HG02610 (cell line): Measurements from ENCODE around the gene MLKL.

Experiments
- ATAC-seq: cut with Tn5 transposase; IDR thresholded peaks from one replicate; pipeline ENCODE4 v1.9.1; 2021; ENCODE audit warnings: mild to moderate bottlenecking, moderate library complexity; ENCODE audit not compliant: unreplicated experiment

MLKL gene

GRCh38 chr16:74700438-74701225 is at the start of gene MLKL:
TSS of gene MLKL (minus strand) at chr16:74700862. CDS start at chr16:74695757, 5,105 bp downstream.
- ATAC-seq: peak; percentile 39

DNA sequence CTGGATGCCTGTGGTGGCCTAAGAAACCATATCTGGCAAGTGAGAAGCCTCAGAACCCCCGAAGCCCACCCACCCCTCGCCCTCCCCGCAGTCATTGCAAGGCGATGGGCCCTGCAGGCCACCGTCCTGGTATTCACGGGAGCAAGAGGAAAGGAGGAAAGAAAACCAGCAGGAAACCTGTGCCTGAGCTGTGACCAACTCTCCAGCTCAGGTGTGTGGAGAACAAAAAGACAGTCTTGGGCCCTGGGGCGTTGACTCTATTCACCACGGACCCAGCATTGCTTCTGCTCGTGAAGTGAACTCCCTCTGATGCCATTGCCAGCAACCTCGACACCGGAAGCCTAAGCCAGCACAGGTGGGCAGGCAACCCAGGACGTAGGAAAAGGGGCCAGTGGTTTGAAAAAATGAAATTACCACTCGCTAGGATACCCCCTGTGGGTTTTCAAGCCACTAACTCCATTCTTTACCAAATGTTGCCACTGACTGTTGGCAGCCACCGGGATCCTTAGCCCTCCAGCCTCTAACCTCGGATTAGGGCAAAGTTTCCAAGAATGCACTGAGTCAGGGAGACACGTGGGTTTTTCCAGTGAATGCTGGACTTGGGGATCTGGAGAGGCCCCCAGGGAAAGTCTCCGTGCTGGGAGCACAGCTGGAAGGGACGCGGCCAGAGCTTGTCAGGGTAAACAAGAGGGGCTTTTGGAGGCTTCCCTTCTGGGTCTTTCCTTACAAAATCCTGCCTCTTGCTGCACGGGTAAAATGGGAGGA is 48.8 kb upstream of the MLKL start:
- no peak for ATAC-seq

DNA sequence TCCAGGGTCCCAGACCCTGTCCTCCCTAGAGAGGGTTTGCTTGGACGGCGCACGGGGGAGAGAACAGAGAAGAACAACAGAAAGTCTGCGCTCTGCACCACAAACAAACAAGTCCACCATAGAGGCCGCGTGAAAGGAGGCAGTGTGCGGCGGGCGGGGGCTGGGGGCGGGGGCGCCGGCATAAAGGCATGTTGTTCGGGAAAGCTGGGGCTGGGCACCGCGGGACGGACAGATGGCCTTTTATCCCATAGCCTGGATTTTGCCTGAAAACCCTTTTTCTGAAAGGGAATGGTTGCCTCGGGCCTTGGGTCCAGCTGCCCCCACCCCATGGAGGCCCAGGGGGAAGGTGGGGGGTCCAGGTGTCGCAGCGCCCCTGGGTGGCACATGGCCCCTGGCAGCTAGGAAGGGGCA is 48.0 kb upstream of the MLKL start:
- no peak for ATAC-seq

- ATAC-seq: no peak
Measured at GRCh38 chr16:74747716-74748615, 47.3 kb upstream of the MLKL start.

DNA sequence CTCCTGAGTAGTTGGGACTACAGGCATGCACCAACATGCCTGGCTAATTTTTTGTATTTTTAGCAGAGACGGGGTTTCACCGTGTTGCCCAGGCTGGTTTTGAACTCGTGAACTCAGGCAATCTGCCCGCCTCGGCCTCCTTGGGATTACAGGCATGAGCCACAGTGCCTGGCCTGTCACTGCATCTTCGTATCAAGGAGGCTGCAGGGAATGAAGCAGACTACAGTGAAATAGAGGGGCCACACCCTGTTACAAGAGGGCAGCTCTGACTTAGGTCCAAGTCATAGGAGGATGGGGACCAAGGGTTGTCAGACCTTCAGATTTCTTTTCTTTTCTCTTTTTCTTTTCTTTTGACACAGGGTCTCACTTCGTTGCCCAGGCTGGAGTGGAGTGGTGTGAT is 45.3 kb upstream of the MLKL start:
- no peak for ATAC-seq

GRCh38 chr16:74745109-74745615 is 44.5 kb upstream of the MLKL start:
- no peak for ATAC-seq

DNA sequence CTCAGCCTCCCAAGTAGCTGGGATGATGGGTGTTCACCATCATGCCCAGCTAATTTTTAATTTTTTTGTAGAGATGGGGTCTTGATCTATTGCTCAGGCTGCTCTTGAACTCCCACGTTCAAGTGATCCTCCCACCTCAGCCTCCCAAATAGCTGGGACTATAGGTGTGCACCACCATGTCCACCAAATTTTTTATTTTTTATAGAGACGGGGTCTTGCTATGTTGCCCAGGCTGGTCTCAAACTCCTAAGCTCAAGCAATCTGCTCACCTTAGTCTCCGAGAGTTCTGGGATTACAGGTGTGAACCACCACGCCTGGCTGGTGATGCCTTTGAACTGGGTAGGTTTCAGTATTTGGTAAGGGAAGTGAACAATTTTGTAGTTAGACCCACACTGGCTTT is 43.9 kb upstream of the MLKL start:
- ATAC-seq: no peak

DNA sequence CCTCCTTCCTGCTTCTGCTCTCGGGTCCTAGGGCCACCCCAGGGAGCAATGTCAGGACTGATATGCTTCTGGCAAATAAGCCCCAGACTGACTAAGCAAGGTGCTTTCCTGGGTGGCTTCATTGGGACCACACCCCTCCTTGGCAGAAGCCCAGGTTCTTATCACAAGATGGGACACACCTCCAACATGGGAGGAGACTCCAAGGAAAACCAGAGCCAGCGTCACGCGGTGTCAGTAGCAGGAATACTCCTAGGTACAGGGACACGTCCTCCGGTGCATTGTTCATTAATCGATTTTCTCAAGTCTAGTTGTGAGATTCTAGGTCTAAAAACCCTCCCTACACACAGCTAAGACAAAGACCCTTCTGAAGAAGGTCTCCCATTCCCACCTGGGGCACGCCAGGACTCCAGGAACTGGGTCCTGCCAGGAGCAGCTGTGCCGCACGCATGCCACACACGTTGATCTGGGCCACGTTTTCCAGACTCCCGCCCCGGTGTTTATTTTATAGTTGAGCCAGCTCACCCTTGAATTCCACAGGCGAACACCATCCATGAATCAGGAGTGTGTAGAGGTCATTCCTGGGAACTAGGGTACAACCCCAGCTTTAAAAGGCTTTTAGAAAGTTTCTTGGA is 43.1 kb upstream of the MLKL start:
- ATAC-seq: no peak

GRCh38 chr16:74743045-74743667 is 42.5 kb upstream of the MLKL start:
- ATAC-seq: no peak

- no peak for ATAC-seq
Measured at GRCh38 chr16:74742051-74742481, 41.4 kb upstream of the MLKL start.

GRCh38 chr16:74740795-74741304 is 40.2 kb upstream of the MLKL start:
- ATAC-seq: no peak

- no peak for ATAC-seq
Measured at GRCh38 chr16:74739275-74739674, 38.6 kb upstream of the MLKL start.

- no peak for ATAC-seq
Measured at GRCh38 chr16:74738816-74739215, 38.2 kb upstream of the MLKL start.

DNA sequence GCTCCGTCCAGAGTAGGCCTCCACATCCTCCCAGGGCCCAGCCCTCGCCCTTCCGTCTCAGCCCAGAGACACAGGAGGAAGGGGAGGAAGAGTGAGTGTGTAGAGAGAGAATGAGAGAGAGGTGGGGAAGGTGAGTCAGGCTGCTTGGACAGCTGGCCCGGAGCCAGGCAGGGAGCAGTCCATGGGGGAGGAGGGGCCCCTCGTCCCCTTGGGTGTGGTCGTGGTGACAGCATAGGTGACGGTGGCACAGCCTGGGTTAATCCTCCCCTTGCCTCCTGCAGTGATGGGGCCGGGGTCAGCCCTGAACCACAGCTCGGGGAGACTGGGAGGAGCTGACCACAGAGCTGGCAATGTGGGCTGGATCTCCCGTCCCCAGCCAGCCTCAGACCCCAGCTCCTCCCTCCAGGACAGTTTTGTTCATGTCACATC is 37.5 kb upstream of the MLKL start:
- no peak for ATAC-seq

DNA sequence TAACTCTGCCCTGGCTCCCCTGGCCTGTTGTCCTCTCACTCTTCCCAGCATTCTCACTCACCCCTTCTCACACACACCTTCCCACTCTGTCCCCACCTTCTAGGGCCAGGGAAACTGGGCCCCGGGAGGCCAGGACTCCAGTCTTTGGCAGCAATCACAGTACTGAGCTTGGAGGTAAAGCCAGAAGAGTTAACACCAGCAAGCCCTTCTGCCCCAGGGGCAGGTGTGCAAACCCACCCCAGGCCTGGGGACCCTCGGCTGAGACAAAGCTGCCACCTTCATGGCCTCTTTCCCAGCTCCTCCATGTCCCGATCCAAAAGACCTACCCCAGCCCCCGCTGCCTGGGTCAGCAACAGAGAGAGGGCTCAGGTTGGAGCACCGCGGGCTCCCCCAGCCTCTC is 36.9 kb upstream of the MLKL start:
- no peak for ATAC-seq

DNA sequence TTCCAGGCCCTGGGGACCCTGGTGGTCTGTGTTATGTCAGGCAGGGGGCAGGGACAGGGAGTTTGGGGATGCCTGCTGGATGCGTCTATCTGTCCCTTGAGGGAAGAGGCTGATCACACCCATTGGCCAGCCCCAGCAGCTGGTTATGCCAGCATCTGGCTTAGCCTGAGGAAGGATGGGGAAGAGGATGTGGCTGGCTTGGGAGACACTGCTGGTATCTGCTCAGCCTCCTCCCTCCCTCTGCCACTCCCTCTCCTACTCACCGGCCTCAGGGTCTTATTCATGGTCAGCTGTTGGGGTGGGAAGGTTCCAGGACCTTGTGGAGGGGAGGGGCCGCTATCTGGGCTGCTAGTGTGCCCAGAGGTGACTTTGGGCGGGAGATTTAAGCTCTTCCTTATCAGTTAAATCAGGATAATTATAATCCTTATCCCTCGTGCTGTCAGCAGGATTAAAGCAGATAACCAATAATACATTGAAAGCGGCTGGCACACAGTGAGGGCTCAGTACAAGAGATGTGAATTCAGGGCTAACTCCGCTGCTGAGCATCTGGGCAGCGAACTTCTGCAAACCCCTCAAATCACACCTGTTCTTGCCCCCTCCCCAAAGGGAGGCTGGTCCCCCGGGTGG is 36.0 kb upstream of the MLKL start:
- ATAC-seq: no peak

GRCh38 chr16:74735554-74735953 is 34.9 kb upstream of the MLKL start:
- ATAC-seq: no peak

DNA sequence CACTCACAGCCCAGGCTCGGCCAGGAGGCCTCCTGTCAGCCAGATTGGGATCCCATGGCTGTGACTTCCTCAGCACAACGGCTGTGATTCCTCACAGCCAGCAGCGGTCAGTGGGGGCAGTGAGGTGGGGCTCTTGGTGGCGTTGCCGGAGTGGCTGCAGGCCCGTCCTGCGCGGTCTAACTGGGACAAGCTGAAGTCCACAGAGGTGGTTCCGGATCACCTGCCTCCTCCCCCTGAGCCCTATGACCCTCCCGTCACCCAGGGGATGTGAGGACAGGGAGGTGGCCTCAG is 34.4 kb upstream of the MLKL start:
- ATAC-seq: no peak

DNA sequence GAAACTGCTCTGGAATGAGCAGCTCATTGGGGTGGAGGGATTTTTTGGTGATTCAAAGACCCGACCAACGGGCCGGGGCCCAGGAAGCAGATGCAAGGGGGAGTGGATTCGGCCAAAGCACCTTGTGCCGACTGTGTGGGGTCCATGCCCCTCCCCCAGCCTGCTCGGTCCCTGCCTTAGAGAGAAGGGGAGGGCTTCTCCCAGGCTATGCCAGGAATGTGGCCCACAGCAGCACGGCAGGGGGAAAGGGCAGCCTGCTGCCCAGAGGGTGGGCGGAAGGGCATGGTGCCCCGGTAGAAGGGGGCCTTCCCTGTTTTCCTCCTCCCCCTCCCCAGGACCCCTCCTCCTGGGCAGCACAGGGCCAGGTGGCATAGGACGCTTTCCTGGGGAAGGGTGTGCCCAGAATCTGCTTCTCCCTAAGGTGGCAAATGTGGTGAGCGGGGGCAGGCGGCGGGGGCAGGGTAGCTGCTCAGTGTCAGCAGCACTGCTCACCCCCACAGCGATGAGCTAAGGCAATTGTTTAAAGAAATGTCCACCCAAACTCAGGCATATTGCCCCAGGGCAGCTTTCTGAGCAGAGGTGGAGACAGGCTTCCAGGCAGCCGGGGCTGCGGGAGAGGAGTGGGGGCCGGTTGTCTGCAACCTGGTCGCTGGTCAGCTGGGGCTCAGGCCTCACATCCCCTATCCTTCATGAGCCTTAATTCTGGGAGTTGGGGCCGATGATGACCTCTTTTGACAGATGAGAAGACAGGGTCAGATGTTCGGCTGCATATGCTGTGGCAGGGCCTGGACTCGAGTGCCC is 33.9 kb upstream of the MLKL start:
- ATAC-seq: no peak
